LNCAP (cell line): Measurements from ENCODE around the gene CSAG3.
"Not testable (repeated sequence)": the region's sequence is repeated elsewhere in the genome, so short reads cannot be mapped to it uniquely, and the experiment has no call there.

Experiments
- TF ChIP-seq, protein P1 (sequence below): fragments of 450-650 bp; IDR thresholded peaks from 2 replicates; pipeline ENCODE4 v1.5.1; 2017; ENCODE audit warnings: mild to moderate bottlenecking

CSAG3 gene

DNA sequence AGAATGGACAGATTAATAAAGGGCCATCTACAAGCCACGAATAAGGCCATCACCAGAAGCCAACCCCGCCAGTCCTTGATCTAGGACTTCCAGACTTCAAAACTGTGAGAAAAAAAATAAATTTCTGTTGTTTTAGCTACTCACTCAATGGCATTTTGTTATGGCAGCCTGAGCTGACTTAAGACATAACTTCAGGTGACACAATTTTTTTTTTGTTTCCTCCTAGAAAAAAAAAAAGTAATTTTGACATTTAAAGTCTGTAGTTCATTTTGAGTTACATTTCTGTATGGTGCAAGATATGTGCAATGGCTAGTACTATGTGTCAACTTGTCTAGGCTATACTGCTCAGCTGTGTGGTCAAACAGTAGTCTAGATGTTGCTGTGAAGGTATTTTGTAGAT lies at the start of gene CSAG3:
Gene CSAG3, plus strand, starts transcription at position 301 of the 400 bp plus-strand sequence.
- TF ChIP-seq, protein P1, sequence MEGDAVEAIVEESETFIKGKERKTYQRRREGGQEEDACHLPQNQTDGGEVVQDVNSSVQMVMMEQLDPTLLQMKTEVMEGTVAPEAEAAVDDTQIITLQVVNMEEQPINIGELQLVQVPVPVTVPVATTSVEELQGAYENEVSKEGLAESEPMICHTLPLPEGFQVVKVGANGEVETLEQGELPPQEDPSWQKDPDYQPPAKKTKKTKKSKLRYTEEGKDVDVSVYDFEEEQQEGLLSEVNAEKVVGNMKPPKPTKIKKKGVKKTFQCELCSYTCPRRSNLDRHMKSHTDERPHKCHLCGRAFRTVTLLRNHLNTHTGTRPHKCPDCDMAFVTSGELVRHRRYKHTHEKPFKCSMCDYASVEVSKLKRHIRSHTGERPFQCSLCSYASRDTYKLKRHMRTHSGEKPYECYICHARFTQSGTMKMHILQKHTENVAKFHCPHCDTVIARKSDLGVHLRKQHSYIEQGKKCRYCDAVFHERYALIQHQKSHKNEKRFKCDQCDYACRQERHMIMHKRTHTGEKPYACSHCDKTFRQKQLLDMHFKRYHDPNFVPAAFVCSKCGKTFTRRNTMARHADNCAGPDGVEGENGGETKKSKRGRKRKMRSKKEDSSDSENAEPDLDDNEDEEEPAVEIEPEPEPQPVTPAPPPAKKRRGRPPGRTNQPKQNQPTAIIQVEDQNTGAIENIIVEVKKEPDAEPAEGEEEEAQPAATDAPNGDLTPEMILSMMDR, result not testable (repeated sequence)

DNA sequence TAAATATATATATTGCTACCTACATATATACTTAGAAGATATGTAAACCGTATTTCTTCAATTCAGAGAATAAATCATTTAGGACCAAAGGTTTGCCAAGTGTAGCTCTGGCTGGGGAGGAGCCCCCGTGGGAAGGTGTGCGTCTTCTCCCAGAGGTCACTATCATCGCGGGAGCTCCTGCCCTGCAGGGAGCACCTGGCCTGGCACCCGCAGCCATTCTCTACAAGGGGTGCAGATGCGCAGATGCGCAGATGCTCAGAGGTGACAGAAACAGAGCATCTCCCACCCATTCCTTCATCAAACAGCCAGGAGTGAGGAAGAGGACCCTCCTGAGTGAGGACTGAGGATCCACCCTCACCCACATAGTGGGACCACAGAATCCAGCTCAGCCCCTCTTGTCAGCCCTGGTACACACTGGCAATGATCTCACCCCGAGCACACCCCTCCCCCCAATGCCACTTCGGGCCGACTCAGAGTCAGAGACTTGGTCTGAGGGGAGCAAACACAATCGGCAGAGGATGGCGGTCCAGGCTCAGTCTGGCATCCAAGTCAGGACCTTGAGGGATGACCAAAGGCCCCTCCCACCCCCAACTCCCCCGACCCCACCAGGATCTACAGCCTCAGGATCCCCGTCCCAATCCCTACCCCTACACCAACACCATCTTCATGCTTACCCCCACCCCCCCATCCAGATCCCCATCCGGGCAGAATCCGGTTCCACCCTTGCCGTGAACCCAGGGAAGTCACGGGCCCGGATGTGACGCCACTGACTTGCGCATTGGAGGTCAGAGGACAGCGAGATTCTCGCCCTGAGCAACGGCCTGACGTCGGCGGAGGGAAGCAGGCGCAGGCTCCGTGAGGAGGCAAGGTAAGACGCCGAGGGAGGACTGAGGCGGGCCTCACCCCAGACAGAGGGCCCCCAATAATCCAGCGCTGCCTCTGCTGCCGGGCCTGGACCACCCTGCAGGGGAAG lies 44.9 kb upstream of the CSAG3 start, which contains the start of gene MAGEA2B:
Gene MAGEA2B, plus strand, starts transcription at position 814 of the 973 bp plus-strand sequence. CDS start 2,479 bp downstream, outside the sequence.
- TF ChIP-seq, protein P1, result not testable (repeated sequence)

DNA sequence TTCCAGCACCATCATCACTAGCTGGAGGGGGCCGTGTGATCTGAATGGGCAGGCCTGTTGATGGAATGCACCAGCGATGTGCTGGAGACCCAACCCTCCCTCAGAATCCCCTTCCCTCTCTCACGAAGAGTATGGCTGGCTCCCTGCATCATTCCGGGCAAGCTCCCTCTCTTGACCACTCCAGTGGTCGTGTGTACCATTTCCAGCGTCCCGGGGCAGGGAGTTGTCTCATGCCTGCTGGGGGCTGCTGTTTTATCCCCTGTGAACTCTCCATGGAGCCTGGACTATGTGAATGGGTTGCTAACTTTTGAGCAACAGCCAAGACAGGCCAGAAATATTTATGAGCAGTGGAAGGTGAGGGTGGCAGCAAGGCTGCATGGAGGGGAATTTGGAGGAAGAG lies 33.6 kb upstream of the CSAG3 start:
- TF ChIP-seq, protein P1, result no peak

DNA sequence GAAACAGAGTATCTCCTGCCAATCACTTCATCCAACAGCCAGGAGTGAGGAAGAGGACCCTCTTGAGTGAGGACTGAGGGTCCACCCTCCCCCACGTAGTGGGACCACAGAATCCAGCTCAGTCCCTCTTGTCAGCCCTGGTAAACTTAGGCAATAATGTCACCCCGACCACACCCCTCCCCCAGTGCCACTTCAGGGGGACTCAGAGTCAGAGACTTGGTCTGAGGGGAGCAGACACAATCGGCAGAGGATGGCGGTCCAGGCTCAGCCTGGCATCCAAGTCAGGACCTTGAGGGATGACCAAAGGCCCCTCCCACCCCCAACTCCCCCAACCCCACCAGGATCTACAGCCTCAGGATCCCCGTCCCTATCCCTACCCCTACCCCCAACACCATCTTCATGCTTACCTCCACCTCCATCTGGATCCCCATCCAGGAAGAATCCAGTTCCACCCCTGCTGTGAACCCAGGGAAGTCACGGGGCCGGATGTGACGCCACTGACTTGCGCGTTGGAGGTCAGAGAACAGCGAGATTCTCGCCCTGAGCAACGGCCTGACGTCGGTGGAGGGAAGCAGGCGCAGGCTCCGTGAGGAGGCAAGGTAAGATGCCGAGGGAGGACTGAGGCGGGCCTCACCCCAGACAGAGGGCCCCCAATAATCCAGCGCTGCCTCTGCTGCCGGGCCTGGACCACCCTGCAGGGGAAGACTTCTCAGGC lies 25.6 kb upstream of the CSAG3 start, which contains the start of the genes CSAG1 and MAGEA12:
Gene CSAG1, minus strand, starts transcription at position 461 of the 715 bp plus-strand sequence. CDS start 1,261 bp downstream, outside the sequence.
Gene MAGEA12, plus strand, starts transcription at position 497 of the 715 bp plus-strand sequence. CDS start 2,405 bp downstream, outside the sequence.
- TF ChIP-seq, protein P1, result no peak

DNA sequence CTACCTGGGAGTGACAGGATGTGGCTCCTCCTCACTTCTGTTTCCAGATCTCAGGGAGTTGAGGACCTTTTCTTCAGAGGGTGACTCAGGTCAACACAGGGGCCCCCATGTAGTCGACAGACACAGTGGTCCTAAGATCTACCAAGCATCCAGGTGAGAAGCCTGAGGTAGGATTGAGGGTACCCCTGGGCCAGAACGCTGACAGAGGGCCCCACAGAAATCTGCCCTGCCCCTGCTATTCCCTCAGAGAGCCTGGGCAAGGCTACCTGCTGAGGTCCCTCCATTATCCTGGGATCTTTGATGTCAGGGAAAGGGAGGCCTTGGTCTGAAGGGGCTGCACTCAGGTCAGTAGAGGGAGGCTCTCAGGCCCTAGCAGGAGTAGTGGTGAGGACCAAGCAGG lies 23.9 kb upstream of the CSAG3 start:
- TF ChIP-seq, protein P1, result no peak

DNA sequence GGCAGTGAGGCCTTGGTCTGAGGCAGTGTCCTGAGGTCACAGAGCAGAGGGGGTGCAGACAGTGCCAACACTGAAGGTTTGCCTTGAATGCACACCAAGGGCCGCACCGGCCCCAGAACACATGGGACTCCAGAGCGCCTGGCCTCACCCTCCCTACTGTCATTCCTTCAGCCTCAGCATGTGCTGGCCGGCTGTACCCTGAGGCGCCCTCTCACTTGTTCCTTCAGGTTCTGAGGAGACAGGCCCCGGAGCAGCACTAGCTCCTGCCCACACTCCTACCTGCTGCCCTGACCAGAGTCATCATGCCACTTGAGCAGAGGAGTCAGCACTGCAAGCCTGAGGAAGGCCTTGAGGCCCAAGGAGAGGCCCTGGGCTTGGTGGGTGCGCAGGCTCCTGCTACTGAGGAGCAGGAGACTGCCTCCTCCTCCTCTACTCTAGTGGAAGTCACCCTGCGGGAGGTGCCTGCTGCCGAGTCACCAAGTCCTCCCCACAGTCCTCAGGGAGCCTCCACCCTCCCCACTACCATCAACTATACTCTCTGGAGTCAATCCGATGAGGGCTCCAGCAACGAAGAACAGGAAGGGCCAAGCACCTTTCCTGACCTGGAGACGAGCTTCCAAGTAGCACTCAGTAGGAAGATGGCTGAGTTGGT lies 23.0 kb upstream of the CSAG3 start:
- TF ChIP-seq, protein P1, result no peak

DNA sequence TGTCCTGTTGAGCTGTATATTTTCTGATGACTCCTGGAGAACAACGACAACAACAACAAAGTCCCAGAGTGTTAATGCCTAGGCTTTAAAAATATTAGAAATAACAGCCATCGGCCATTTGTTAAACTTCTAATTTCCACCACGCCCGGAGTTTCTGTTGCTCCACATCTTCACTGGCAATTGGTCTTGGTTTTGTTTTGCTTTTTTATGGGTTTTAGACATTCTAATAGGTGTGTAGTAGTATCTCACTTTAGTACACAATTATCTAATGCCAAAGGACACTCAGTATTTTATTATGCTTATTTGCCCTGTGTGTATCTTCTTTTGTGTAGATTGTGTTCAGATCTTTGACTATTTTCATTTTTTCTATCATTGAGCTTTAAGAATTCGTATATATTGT lies 20.5 kb upstream of the CSAG3 start:
- TF ChIP-seq, protein P1, result no peak
